Type B pancreatic cell (in vitro differentiated cells): ENCODE results near the gene NKD2. TPM values are rescaled to one million over a fixed set of nuclear protein-coding genes. Genes with fewer than 3 reads are reported as not detected.
A peak's percentile ranks its signal among the peaks of the same experiment; 100 is the strongest.

Experiments
- DNase-seq: peaks from one replicate; pipeline ENCODE4 v3.0.0; 2021; ENCODE audit warnings: mixed read lengths; ENCODE audit not compliant: unreplicated experiment; ENCODE audit errors: extremely low spot score
- H3K27ac Mint-ChIP-seq: 2 replicates; pipeline ENCODE4 v1.8.0; 2021; ENCODE audit warnings: mild to moderate bottlenecking, mixed read lengths
- H3K27me3 Mint-ChIP-seq: 2 replicates; pipeline ENCODE4 v1.8.0; 2021; ENCODE audit warnings: mixed read lengths
- H3K36me3 Mint-ChIP-seq: 2 replicates; pipeline ENCODE4 v1.8.0; 2021; ENCODE audit warnings: mixed read lengths
- H3K4me1 Mint-ChIP-seq: one replicate; pipeline ENCODE4 v1.8.0; 2021; ENCODE audit warnings: mixed read lengths; ENCODE audit not compliant: unreplicated experiment
- H3K4me3 Mint-ChIP-seq: 2 replicates; pipeline ENCODE4 v1.8.0; 2021; ENCODE audit warnings: mild to moderate bottlenecking, mixed read lengths
- H3K9me3 Mint-ChIP-seq: 2 replicates; pipeline ENCODE4 v1.8.0; 2021; ENCODE audit warnings: mixed read lengths
- CTCF ChIP-seq: fragments of 200-600 bp; sonication (generic); conservative IDR thresholded peaks from 2 replicates; pipeline ENCODE4 v1.5.0; 2021; ENCODE audit warnings: antibody characterized with exemption, mild to moderate bottlenecking
- total RNA-seq: library from RNA; stranded (reverse); gene quantifications from 2 replicates; pipeline ENCODE4 v1.2.1, GENCODE V29; 2021; ENCODE audit warnings: low replicate concordance

NKD2 gene
- total RNA-seq, 1 donor from 2014 or later = 24.3 TPM

- no peaks in the 10 kb centered on the region for H3K36me3 Mint-ChIP-seq
- H3K27me3 Mint-ChIP-seq = no peaks in the 10 kb centered on the region
- H3K9me3 Mint-ChIP-seq = peaks cover 6% of the 10 kb centered on the region
- H3K4me3 Mint-ChIP-seq = no peak overlapping the region
- H3K27ac Mint-ChIP-seq = no peak overlapping the region
- DNase-seq = no peak
- H3K4me1 Mint-ChIP-seq = peaks cover 18% of the 10 kb centered on the region
- TF ChIP-seq CTCF = no peak
Measured at GRCh38 chr5:991472-992267, 16.9 kb upstream of the NKD2 start.

GRCh38 chr5:994272-994607 lies 14.4 kb upstream of the NKD2 start:
- peaks cover 27% of the 10 kb centered on the region for H3K4me1 Mint-ChIP-seq
- H3K27me3 Mint-ChIP-seq = peaks cover 4% of the 10 kb centered on the region
- H3K27ac Mint-ChIP-seq = no peak overlapping the region
- H3K9me3 Mint-ChIP-seq = peaks cover 7% of the 10 kb centered on the region
- TF ChIP-seq CTCF = no peak
- no peak overlapping the region for H3K4me3 Mint-ChIP-seq
- no peaks in the 10 kb centered on the region for H3K36me3 Mint-ChIP-seq
- no peak for DNase-seq

- Mint-ChIP-seq H3K4me1 (peaks cover 25% of the 10 kb centered on the region), H3K9me3 (peaks cover 7% of the 10 kb centered on the region), H3K4me3 (no peak overlapping the region), H3K27me3 (peaks cover 4% of the 10 kb centered on the region), H3K36me3 (no peaks in the 10 kb centered on the region), H3K27ac (no peak overlapping the region)
- TF ChIP-seq CTCF = no peak
- no peak for DNase-seq
Measured at GRCh38 chr5:994821-995220, 13.8 kb upstream of the NKD2 start.

- Mint-ChIP-seq H3K9me3 (peaks cover 7% of the 10 kb centered on the region), H3K27ac (peak overlapping the region; percentile 96), H3K4me1 (peaks cover 21% of the 10 kb centered on the region), H3K27me3 (peaks cover 4% of the 10 kb centered on the region), H3K4me3 (no peak overlapping the region), H3K36me3 (no peaks in the 10 kb centered on the region)
- TF ChIP-seq CTCF = no peak
- DNase-seq = no peak
Measured at GRCh38 chr5:995318-995717, 13.3 kb upstream of the NKD2 start.

GRCh38 chr5:997001-997474 lies 11.6 kb upstream of the NKD2 start:
- no peak for TF ChIP-seq CTCF
- Mint-ChIP-seq H3K4me3 (peak overlapping the region; percentile 70), H3K36me3 (no peaks in the 10 kb centered on the region), H3K27me3 (peaks cover 4% of the 10 kb centered on the region), H3K9me3 (peaks cover 7% of the 10 kb centered on the region), H3K27ac (peak overlapping the region; percentile 96), H3K4me1 (peaks cover 18% of the 10 kb centered on the region)
- DNase-seq = peak; percentile 57
